Endothelial cell of umbilical vein (primary cell): ENCODE measurements around the gene TLE1. TPM values are rescaled to one million over a fixed set of nuclear protein-coding genes. Genes with fewer than 3 reads are reported as not detected.
A peak's percentile ranks its signal among the peaks of the same experiment; 100 is the strongest.
"Not testable (repeated sequence)": the region's sequence is repeated elsewhere in the genome, so short reads cannot be mapped to it uniquely, and the experiment has no call there.

Experiments used
- BruUV-seq: library from RNA; stranded (reverse); fragments of 400-500 nt; replicated peaks from 2 replicates; lab custom pipeline; 2021; lab: Mats Ljungman, UMichigan
- CTCF ChIA-PET: fragments of 300-600, 350-600 bp; sonication (Branson Sonifier 250); formaldehyde crosslinking; loops from one replicate; lab custom pipeline; 2021; ENCODE audit warnings: antibody characterized with exemption, inconsistent platforms; lab: Charles Lee
- POLR2A ChIA-PET: fragments of 300-600, 350-600 bp; sonication (Branson Sonifier 250); formaldehyde crosslinking; loops from one replicate; lab custom pipeline; 2021; ENCODE audit warnings: antibody characterized with exemption, inconsistent platforms; lab: Charles Lee
- DNase-seq: peaks from one replicate; pipeline ENCODE4 v3.0.0-alpha.2; 2011; ENCODE audit warnings: low read depth, low spot score
- FAIRE-seq: peaks from 2 replicates; lab custom pipeline; 2011; peaks lifted over from hg19 to GRCh38; lab: Jason Lieb, UNC
- H2AFZ ChIP-seq: 2 replicates; pipeline ENCODE4 v1.6.0; 2012; ENCODE audit warnings: low read depth, low read length, control low read depth, inconsistent platforms
- H3K27ac ChIP-seq: 2 replicates; pipeline ENCODE4 v1.5.1; 2011; ENCODE audit warnings: low read depth, mild to moderate bottlenecking, control low read depth, low read length, moderate library complexity; ENCODE audit not compliant: insufficient read depth
- H3K27me3 ChIP-seq, 2 experiments: 2 replicates each; pipeline versions ENCODE4 v1.6.0 to v1.6.1; 2011; ENCODE audit warnings: low read length in 2 of 2, mixed read lengths in 1 of 2; ENCODE audit not compliant: control insufficient read depth in 2 of 2, insufficient read depth in 2 of 2
- H3K36me3 ChIP-seq, 2 experiments: 2 replicates in 1 of 2; 3 replicates in 1 of 2; pipeline ENCODE4 v1.5.1; 2011; ENCODE audit warnings: low read length in 2 of 2, mild to moderate bottlenecking in 1 of 2, moderate library complexity in 1 of 2; ENCODE audit not compliant: control insufficient read depth in 2 of 2, insufficient read depth in 2 of 2; ENCODE audit errors: extremely low read depth in 1 of 2
- H3K4me1 ChIP-seq: 3 replicates; pipeline ENCODE4 v1.5.1; 2011; ENCODE audit warnings: mild to moderate bottlenecking, low read length; ENCODE audit not compliant: control insufficient read depth, insufficient read depth; ENCODE audit errors: extremely low read depth
- H3K4me2 ChIP-seq: 2 replicates; pipeline ENCODE4 v1.6.1; 2011; ENCODE audit warnings: low read length, control low read depth, mixed read lengths; ENCODE audit not compliant: insufficient read depth
- H3K4me3 ChIP-seq, 3 experiments: fragments of 200-600 bp in 1 of 3; sonication (generic), shearing (Covaris generic) in 1 of 3; replicated peaks in 1 of 3; 2 replicates each; pipeline ENCODE4 v1.5.1; 2011 to 2016; ENCODE audit warnings: control low read depth in 3 of 3, low read length in 3 of 3, mild to moderate bottlenecking in 2 of 3, inconsistent platforms in 1 of 3, low read depth in 1 of 3, moderate library complexity in 1 of 3; ENCODE audit not compliant: insufficient read depth in 1 of 3
- H3K79me2 ChIP-seq: 2 replicates; pipeline ENCODE4 v1.6.0; 2012; ENCODE audit warnings: low read length, inconsistent platforms; ENCODE audit not compliant: control insufficient read depth, insufficient read depth
- H3K9ac ChIP-seq: replicated peaks from 2 replicates; pipeline ENCODE3; 2011; ENCODE audit warnings: low read length, control low read depth; ENCODE audit not compliant: insufficient read depth; ENCODE audit errors: extremely low read depth
- H3K9me1 ChIP-seq: replicated peaks from 3 replicates; pipeline ENCODE4 v1.6.0; 2011; ENCODE audit warnings: mild to moderate bottlenecking, low read length; ENCODE audit not compliant: control insufficient read depth, insufficient read depth; ENCODE audit errors: extremely low read depth
- H3K9me3 ChIP-seq: replicated peaks from 2 replicates; pipeline ENCODE4 v1.5.1; 2012; ENCODE audit warnings: low read length, inconsistent platforms; ENCODE audit not compliant: control insufficient read depth, insufficient read depth
- H4K20me1 ChIP-seq: replicated peaks from 2 replicates; pipeline ENCODE3; 2011; ENCODE audit warnings: mild to moderate bottlenecking, low read length; ENCODE audit not compliant: control insufficient read depth, insufficient read depth; ENCODE audit errors: extremely low read depth
- CTCF ChIP-seq, 2 donors: IDR thresholded peaks; 1 replicate in 1 of 2; 2 replicates in 1 of 2; pipeline ENCODE4 v1.5.1; 2011; ENCODE audit warnings: low read length in 2 of 2, mild to moderate bottlenecking in 2 of 2, moderate library complexity in 2 of 2, control low read depth in 1 of 2, inconsistent platforms in 1 of 2, low read depth in 1 of 2; ENCODE audit not compliant: insufficient read depth in 1 of 2; ENCODE audit errors: extremely low read depth in 1 of 2
- EZH2 ChIP-seq: IDR thresholded peaks from 2 replicates; pipeline ENCODE4 v1.6.1; 2012; ENCODE audit warnings: borderline replicate concordance, low read depth, mild to moderate bottlenecking, moderate library complexity, low read length, inconsistent platforms; ENCODE audit not compliant: severe bottlenecking
- FOS ChIP-seq: IDR thresholded peaks from 2 replicates; pipeline ENCODE4 v1.6.1; 2011; ENCODE audit warnings: mild to moderate bottlenecking, low read length, moderate library complexity, borderline replicate concordance; ENCODE audit not compliant: insufficient read depth
- GATA2 ChIP-seq: IDR thresholded peaks from 2 replicates; pipeline ENCODE4 v1.7.0; 2011; ENCODE audit warnings: low read depth, mild to moderate bottlenecking, moderate library complexity, mixed read lengths, low read length; ENCODE audit not compliant: insufficient read length, insufficient read depth
- JUN ChIP-seq: IDR thresholded peaks from 2 replicates; pipeline ENCODE4 v1.6.1; 2011; ENCODE audit warnings: borderline replicate concordance, low read depth; ENCODE audit not compliant: insufficient read length, insufficient read depth
- MAX ChIP-seq: IDR thresholded peaks from 2 replicates; pipeline ENCODE4 v1.6.1; 2011; ENCODE audit not compliant: insufficient read depth, insufficient read length
- MYC ChIP-seq: IDR thresholded peaks from one replicate; pipeline ENCODE4 v1.6.1; 2011; ENCODE audit warnings: mild to moderate bottlenecking, low read depth, low read length
- POLR2A ChIP-seq: IDR thresholded peaks from 2 replicates; pipeline ENCODE4 v1.6.1; 2012; ENCODE audit warnings: low read depth, mild to moderate bottlenecking, control low read depth, low read length
- POLR2AphosphoS5 ChIP-seq: IDR thresholded peaks from 2 replicates; pipeline ENCODE4 v1.6.1; 2012; ENCODE audit warnings: low read depth, mild to moderate bottlenecking, control low read depth, low read length, moderate library complexity; ENCODE audit not compliant: insufficient read depth
- dilution Hi-C: fragments of 300-500 bp; cut with MboI; formaldehyde crosslinking; loops from one replicate; pipeline ENCODE4 v1.15.0; 2019; ENCODE audit warnings: low sequenced_read_pairs; ENCODE audit not compliant: extremely low pct_ligation_motif_present
- intact Hi-C: fragments of 100-400 bp; cut with micrococcal nuclease; formaldehyde crosslinking; loops from one replicate; pipeline ENCODE4 v1.10.0; 2022
- polyA plus RNA-seq, 4 experiments: library from polyadenylated mRNA; depleted of rRNA in 3 of 4; stranded (reverse) in 3 of 4; unstranded in 1 of 4; fragments of >200 nt; gene quantifications; 2 replicates each; pipeline versions ENCODE4 v1.2.1 to v1.2.3, GENCODE V29; 2011 to 2012; ENCODE audit warnings: missing spikeins in 1 of 4
- total RNA-seq: library from RNA; stranded (reverse); gene quantifications from 2 replicates; pipeline ENCODE4 v1.2.3, GENCODE V29; 2021

Gene TLE1
- total and polyA plus RNA-seq, 2 donors (not counting 3 experiments of a cell fraction or from before 2014, with no cell fraction given): 55.0 to 58.2 TPM

- ChIA-PET POLR2A (no interaction called here), CTCF (no interaction called here)
- Histone ChIP-seq H3K27me3 (no peaks in the 10 kb centered on the region), H3K4me1 (peaks cover 3% of the 10 kb centered on the region), H3K4me3 (no peak overlapping the region), H2AFZ (peak overlapping the region; percentile 23), H3K9me3 (no peaks in the 10 kb centered on the region), H3K79me2 (no peaks in the 10 kb centered on the region), H4K20me1 (no peaks in the 10 kb centered on the region), H3K27ac (no peak overlapping the region), H3K9me1 (no peaks in the 10 kb centered on the region), H3K4me2 (no peak overlapping the region), H3K36me3 (no peaks in the 10 kb centered on the region), H3K9ac (no peak overlapping the region)
- DNase-seq (no peak), FAIRE-seq (peak; percentile 57)
- intact Hi-C loops: no loop called here
- dilution Hi-C loops: no loop called here
- no TSS peak for BruUV-seq
- no peak for TF ChIP-seq CTCF (IDR thresholded peaks at IDR 0.05; ENCODE audit: extremely low read depth in 1 of 2, insufficient read depth in 1 of 2, low read depth in 1 of 2, low read length in 2 of 2)
- no peak for TF ChIP-seq FOS
- no peak for TF ChIP-seq POLR2AphosphoS5
- TF ChIP-seq POLR2A: no peak
- TF ChIP-seq MYC: no peak
- no peak for TF ChIP-seq JUN
- TF ChIP-seq GATA2: no peak
- no peak for TF ChIP-seq EZH2
- TF ChIP-seq MAX: no peak
Measured at GRCh38 chr9:81737871-81738507, 48.6 kb upstream of the TLE1 start.

- H3K4me1 ChIP-seq, H3K27me3 ChIP-seq, BruUV-seq, FAIRE-seq, dilution Hi-C loops, H3K4me3 ChIP-seq, H3K9me3 ChIP-seq, H3K9me1 ChIP-seq, H2AFZ ChIP-seq, H4K20me1 ChIP-seq, intact Hi-C loops, CTCF ChIA-PET, H3K9ac ChIP-seq, H3K79me2 ChIP-seq, DNase-seq, H3K27ac ChIP-seq, H3K4me2 ChIP-seq, H3K36me3 ChIP-seq: not testable (repeated sequence)
- POLR2A ChIA-PET: interaction anchor here (0.6 kb wide), 1 partner anchor 233 kb away, joined by 4 read pairs; no protein-coding TSS in a partner anchor
Measured at GRCh38 chr9:81730498-81730897, 41.2 kb upstream of the TLE1 start.
